CD8-positive, alpha-beta memory T cell (primary cell): ENCODE results near the gene SLC1A7. TPM values are rescaled to one million over a fixed set of nuclear protein-coding genes. Genes with fewer than 3 reads are reported as not detected.

ENCODE experiments used
- CTCF ChIA-PET: fragments of 350-600 bp; sonication (Branson Sonifier 250); formaldehyde crosslinking; loops from one replicate; lab custom pipeline; 2021; ENCODE audit warnings: antibody characterized with exemption; lab: Charles Lee
- POLR2A ChIA-PET: fragments of 350-600 bp; sonication (Branson Sonifier 250); formaldehyde crosslinking; loops from one replicate; lab custom pipeline; 2021; ENCODE audit warnings: antibody characterized with exemption; lab: Charles Lee
- DNase-seq, 5 donors: peaks; one replicate each; pipeline versions ENCODE4 v3.0.0 to v3.0.0-alpha.2; 2020 to 2022; ENCODE audit warnings: mixed read lengths in 1 of 5
- H3K27ac ChIP-seq: one replicate; pipeline ENCODE4 v1.7.0; 2013; ENCODE audit warnings: low read depth, mild to moderate bottlenecking, low read length, moderate library complexity
- H3K27me3 ChIP-seq: 2 replicates; pipeline ENCODE4 v1.7.0; 2013; ENCODE audit warnings: low read length, mild to moderate bottlenecking; ENCODE audit not compliant: insufficient read depth, poor library complexity, severe bottlenecking
- H3K36me3 ChIP-seq: 2 replicates; pipeline ENCODE4 v1.7.0; 2013; ENCODE audit warnings: mild to moderate bottlenecking, low read length, moderate library complexity; ENCODE audit not compliant: insufficient read depth
- H3K4me1 ChIP-seq: 2 replicates; pipeline ENCODE4 v1.7.0; 2013; ENCODE audit warnings: mild to moderate bottlenecking, low read length, moderate library complexity; ENCODE audit not compliant: insufficient read depth
- H3K4me3 ChIP-seq: 2 replicates; pipeline ENCODE4 v1.7.0; 2013; ENCODE audit warnings: mild to moderate bottlenecking, low read length
- H3K9me3 ChIP-seq: 2 replicates; pipeline ENCODE4 v1.7.0; 2013; ENCODE audit warnings: mild to moderate bottlenecking, low read length
- H3K27ac Mint-ChIP-seq, 8 donors: one replicate each; pipeline ENCODE4 v1.8.0; 2020 to 2021; ENCODE audit warnings: mixed read lengths in 8 of 8, mild to moderate bottlenecking in 6 of 8, inconsistent platforms in 3 of 8, moderate library complexity in 3 of 8
- H3K27me3 Mint-ChIP-seq, 2 donors: one replicate each; pipeline ENCODE4 v1.8.0; 2020 to 2021; ENCODE audit warnings: mixed read lengths in 2 of 2, mild to moderate bottlenecking in 1 of 2, moderate library complexity in 1 of 2
- H3K36me3 Mint-ChIP-seq, 3 donors: one replicate each; pipeline ENCODE4 v1.8.0; 2020 to 2021; ENCODE audit warnings: mixed read lengths in 3 of 3, inconsistent platforms in 1 of 3, mild to moderate bottlenecking in 1 of 3
- H3K4me1 Mint-ChIP-seq, 3 donors: one replicate each; pipeline ENCODE4 v1.8.0; 2020 to 2021; ENCODE audit warnings: mixed read lengths in 3 of 3, inconsistent platforms in 1 of 3, mild to moderate bottlenecking in 1 of 3
- H3K4me3 Mint-ChIP-seq, 7 donors: one replicate each; pipeline ENCODE4 v1.8.0; 2020 to 2021; ENCODE audit warnings: mixed read lengths in 7 of 7, mild to moderate bottlenecking in 6 of 7, moderate library complexity in 4 of 7, inconsistent platforms in 2 of 7
- H3K9me3 Mint-ChIP-seq, 5 donors: one replicate each; pipeline ENCODE4 v1.8.0; 2020 to 2022; ENCODE audit warnings: mixed read lengths in 5 of 5, mild to moderate bottlenecking in 3 of 5, moderate library complexity in 2 of 5, inconsistent platforms in 1 of 5
- polyA plus RNA-seq: library from polyadenylated mRNA; unstranded; fragments of 300-500 nt; fragmentation: Illumina TruSeq; gene quantifications from one replicate; pipeline ENCODE4 v1.2.3, GENCODE V29; 2021
- total RNA-seq, 2 experiments: library from RNA; stranded (reverse); gene quantifications; one replicate each; pipeline ENCODE4 v1.2.3, GENCODE V29; 2021

The SLC1A7 gene
- total and polyA plus RNA-seq, 3 experiments from 2014 or later: 0.08 TPM; not detected in 2

- Histone ChIP-seq H3K4me3 (no peak overlapping the region), H3K4me1 (no peaks in the 10 kb centered on the region), H3K36me3 (no peaks in the 10 kb centered on the region), H3K27ac (no peak overlapping the region), H3K27me3 (no peaks in the 10 kb centered on the region), H3K9me3 (no peaks in the 10 kb centered on the region)
- Mint-ChIP-seq H3K4me1 (peaks cover 0 to 2% (median 0%) of the 10 kb centered on the region in 3 donors), H3K9me3 (peaks cover 0 to 1% (median 0%) of the 10 kb centered on the region in 5 donors), H3K36me3 (no peaks in the 10 kb centered on the region), H3K27me3 (no peaks in the 10 kb centered on the region), H3K4me3 (no peak overlapping the region), H3K27ac (no peak overlapping the region)
- ChIA-PET POLR2A (no interaction called here), CTCF (no interaction called here)
- no peak for DNase-seq
Measured at GRCh38 chr1:53076165-53076564, 66.3 kb downstream of the SLC1A7 start.

DNA sequence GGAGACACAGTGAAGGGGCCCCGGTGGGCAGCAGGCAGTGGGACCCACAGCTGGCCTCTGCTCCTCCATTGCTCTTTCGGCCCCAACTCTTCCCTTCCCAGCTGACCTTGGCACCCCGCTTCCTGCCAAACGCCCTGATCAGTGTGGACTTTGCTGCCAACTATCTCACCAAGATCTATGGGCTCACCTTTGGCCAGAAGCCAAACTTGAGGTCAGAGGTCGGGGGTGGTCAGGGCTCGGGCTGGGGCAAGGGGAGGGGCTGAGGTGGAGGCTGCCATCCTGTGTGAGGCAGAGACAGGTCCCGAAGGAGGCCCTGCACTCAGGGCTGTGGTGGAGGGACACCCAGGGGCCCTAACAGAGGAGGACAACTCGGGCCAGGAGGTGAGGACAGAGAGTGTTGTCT, 66.7 kb downstream of the SLC1A7 start:
- Mint-ChIP-seq H3K36me3 (no peaks in the 10 kb centered on the region), H3K27ac (peak overlapping the region in 1 of 8 donors; percentile 57), H3K4me3 (no peak overlapping the region), H3K9me3 (peaks cover 0 to 1% (median 0%) of the 10 kb centered on the region in 5 donors), H3K4me1 (peaks cover 0 to 2% (median 0%) of the 10 kb centered on the region in 3 donors), H3K27me3 (no peaks in the 10 kb centered on the region)
- ChIA-PET POLR2A (no interaction called here), CTCF (no interaction called here)
- DNase-seq: no peak
- Histone ChIP-seq H3K36me3 (no peaks in the 10 kb centered on the region), H3K27me3 (no peaks in the 10 kb centered on the region), H3K9me3 (no peaks in the 10 kb centered on the region), H3K27ac (no peak overlapping the region), H3K4me3 (no peak overlapping the region), H3K4me1 (no peaks in the 10 kb centered on the region)

GRCh38 chr1:53075206-53075605, 67.2 kb downstream of the SLC1A7 start:
- peaks cover 0 to 2% (median 0%) of the 10 kb centered on the region in 3 donors for H3K4me1 Mint-ChIP-seq
- H3K27ac Mint-ChIP-seq: no peak overlapping the region
- no peak overlapping the region for H3K4me3 Mint-ChIP-seq
- H3K27me3 Mint-ChIP-seq: no peaks in the 10 kb centered on the region
- Histone ChIP-seq H3K27ac (no peak overlapping the region), H3K27me3 (no peaks in the 10 kb centered on the region), H3K9me3 (no peaks in the 10 kb centered on the region), H3K36me3 (no peaks in the 10 kb centered on the region), H3K4me1 (no peaks in the 10 kb centered on the region), H3K4me3 (no peak overlapping the region)
- H3K36me3 Mint-ChIP-seq: no peaks in the 10 kb centered on the region
- H3K9me3 Mint-ChIP-seq: peaks cover 0 to 1% (median 0%) of the 10 kb centered on the region in 5 donors
- ChIA-PET CTCF (interaction anchor here (1.1 kb wide), 1 partner anchor 10 kb away, joined by 3 read pairs; no protein-coding TSS in a partner anchor), POLR2A (no interaction called here)
- no peak for DNase-seq

DNA sequence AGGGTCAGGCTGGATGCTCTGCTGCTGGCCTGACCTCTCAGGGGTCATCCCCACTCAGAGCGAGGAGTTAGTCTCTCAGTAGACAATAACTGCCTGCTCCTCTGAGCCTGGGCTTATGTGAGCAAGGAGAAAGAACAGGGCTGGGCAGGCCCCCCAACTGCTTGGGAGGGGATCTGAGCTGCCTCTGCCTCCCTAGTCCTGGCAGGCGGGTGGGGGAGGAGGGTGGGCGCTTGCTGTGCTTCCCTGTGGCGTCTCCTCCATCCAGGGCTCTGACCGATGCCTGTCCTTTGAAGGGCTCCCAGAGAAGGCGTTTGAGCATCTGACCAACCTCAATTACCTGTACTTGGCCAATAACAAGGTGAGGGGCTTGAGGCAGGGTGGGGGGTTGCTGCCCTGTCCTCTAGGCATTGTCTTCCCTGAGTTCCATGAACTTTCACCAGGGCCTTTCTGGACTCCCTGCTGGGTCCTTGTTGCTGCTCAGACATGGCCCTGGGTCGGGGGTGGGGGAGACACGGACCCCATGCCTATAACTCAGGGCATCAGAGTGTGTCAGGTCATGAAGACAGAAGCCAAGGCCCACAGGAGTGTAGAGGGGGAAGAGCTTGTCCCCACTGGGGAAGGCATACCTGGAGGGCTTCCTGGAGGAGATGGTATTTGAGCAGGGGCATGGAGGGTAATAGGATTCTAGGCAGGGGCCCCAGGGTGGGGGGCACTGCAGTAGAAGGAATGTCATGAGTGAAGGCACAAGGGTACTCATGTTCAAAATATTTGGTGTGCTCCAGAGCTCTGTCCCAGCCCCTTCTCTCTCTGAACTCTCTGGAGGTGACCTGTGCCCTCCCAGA, 67.9 kb downstream of the SLC1A7 start:
- Histone ChIP-seq H3K27me3 (no peaks in the 10 kb centered on the region), H3K4me1 (no peaks in the 10 kb centered on the region), H3K4me3 (no peak overlapping the region), H3K36me3 (no peaks in the 10 kb centered on the region), H3K9me3 (no peaks in the 10 kb centered on the region), H3K27ac (no peak overlapping the region)
- H3K27ac Mint-ChIP-seq: no peak overlapping the region
- DNase-seq: no peak
- H3K9me3 Mint-ChIP-seq: peaks cover 0 to 1% (median 0%) of the 10 kb centered on the region in 5 donors
- POLR2A ChIA-PET: no interaction called here
- H3K4me3 Mint-ChIP-seq: no peak overlapping the region
- H3K27me3 Mint-ChIP-seq: no peaks in the 10 kb centered on the region
- H3K36me3 Mint-ChIP-seq: no peaks in the 10 kb centered on the region
- CTCF ChIA-PET: interaction anchor here (1.1 kb wide), 1 partner anchor 10 kb away, joined by 3 read pairs; no protein-coding TSS in a partner anchor
- H3K4me1 Mint-ChIP-seq: peaks cover 0 to 2% (median 0%) of the 10 kb centered on the region in 3 donors

- no peak for DNase-seq
- H3K36me3 Mint-ChIP-seq: no peaks in the 10 kb centered on the region
- CTCF ChIA-PET: no interaction called here
Measured at GRCh38 chr1:53073868-53074311, 68.5 kb downstream of the SLC1A7 start.

DNA sequence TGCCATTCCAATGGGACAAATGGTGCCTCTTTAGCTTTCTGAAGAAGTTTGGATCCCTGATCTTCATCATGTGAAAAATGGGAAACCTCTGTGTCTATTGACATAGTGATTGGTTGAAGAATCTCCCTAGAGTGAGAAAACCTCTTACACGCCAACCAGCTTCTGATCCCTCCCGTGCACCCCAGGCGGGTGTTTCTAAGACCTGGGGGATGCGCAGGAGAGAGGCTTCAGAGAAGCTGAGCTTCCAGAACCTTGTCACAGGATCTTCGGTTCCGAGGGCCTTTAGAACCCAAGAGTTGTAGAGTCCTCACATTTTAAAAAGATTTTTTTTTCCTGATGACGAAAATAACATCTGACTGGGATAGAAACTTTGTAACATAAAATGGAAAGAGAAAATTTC, 69.2 kb downstream of the SLC1A7 start:
- Mint-ChIP-seq H3K36me3 (no peaks in the 10 kb centered on the region), H3K27me3 (no peaks in the 10 kb centered on the region), H3K4me3 (no peak overlapping the region), H3K9me3 (peaks cover 0 to 1% (median 0%) of the 10 kb centered on the region in 5 donors), H3K4me1 (peaks cover 0 to 2% (median 0%) of the 10 kb centered on the region in 3 donors), H3K27ac (no peak overlapping the region)
- H3K4me3 ChIP-seq: no peak overlapping the region
- no peak overlapping the region for H3K27ac ChIP-seq
- H3K36me3 ChIP-seq: no peaks in the 10 kb centered on the region
- H3K27me3 ChIP-seq: no peaks in the 10 kb centered on the region
- ChIA-PET CTCF (no interaction called here), POLR2A (no interaction called here)
- no peaks in the 10 kb centered on the region for H3K9me3 ChIP-seq
- DNase-seq: no peak
- no peaks in the 10 kb centered on the region for H3K4me1 ChIP-seq

More at GRCh38 chr1:53073868-53074311, 68.5 kb downstream of the SLC1A7 start:
- Mint-ChIP-seq H3K4me1 (peaks cover 0 to 2% (median 0%) of the 10 kb centered on the region in 3 donors), H3K4me3 (no peak overlapping the region), H3K27me3 (no peaks in the 10 kb centered on the region), H3K9me3 (peaks cover 0 to 1% (median 0%) of the 10 kb centered on the region in 5 donors), H3K27ac (no peak overlapping the region)
- H3K9me3 ChIP-seq: no peaks in the 10 kb centered on the region
- H3K4me3 ChIP-seq: no peak overlapping the region
- no peak overlapping the region for H3K27ac ChIP-seq
- POLR2A ChIA-PET: no interaction called here
- no peaks in the 10 kb centered on the region for H3K4me1 ChIP-seq
- H3K36me3 ChIP-seq: no peaks in the 10 kb centered on the region
- no peaks in the 10 kb centered on the region for H3K27me3 ChIP-seq

DNA sequence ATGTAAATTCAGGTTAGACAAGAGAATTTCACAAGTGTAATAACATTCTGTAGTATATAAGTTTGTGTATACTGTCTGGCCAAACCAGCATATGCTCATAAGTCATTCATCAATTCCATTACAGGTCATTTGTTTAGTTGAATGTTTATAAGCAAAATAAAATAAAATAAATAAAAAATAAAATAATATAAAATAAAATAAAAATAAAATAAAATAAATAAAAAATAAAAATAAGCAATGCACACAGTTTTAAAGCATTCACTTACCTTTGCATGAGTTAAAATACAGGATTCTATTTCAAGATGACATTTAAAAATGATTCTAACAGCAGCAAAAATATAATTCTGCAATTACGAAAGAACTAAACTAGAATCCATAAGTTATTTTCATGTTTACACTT, 70.5 kb downstream of the SLC1A7 start:
- Histone ChIP-seq H3K36me3 (no peaks in the 10 kb centered on the region), H3K27me3 (no peaks in the 10 kb centered on the region), H3K4me3 (no peak overlapping the region), H3K9me3 (no peaks in the 10 kb centered on the region), H3K27ac (no peak overlapping the region), H3K4me1 (no peaks in the 10 kb centered on the region)
- H3K4me1 Mint-ChIP-seq: peaks cover 0 to 2% (median 0%) of the 10 kb centered on the region in 3 donors
- peaks cover 0 to 1% (median 0%) of the 10 kb centered on the region in 5 donors for H3K9me3 Mint-ChIP-seq
- H3K4me3 Mint-ChIP-seq: no peak overlapping the region
- CTCF ChIA-PET: no interaction called here
- H3K36me3 Mint-ChIP-seq: no peaks in the 10 kb centered on the region
- H3K27ac Mint-ChIP-seq: no peak overlapping the region
- no peaks in the 10 kb centered on the region for H3K27me3 Mint-ChIP-seq
- DNase-seq: no peak
- POLR2A ChIA-PET: no interaction called here

DNA sequence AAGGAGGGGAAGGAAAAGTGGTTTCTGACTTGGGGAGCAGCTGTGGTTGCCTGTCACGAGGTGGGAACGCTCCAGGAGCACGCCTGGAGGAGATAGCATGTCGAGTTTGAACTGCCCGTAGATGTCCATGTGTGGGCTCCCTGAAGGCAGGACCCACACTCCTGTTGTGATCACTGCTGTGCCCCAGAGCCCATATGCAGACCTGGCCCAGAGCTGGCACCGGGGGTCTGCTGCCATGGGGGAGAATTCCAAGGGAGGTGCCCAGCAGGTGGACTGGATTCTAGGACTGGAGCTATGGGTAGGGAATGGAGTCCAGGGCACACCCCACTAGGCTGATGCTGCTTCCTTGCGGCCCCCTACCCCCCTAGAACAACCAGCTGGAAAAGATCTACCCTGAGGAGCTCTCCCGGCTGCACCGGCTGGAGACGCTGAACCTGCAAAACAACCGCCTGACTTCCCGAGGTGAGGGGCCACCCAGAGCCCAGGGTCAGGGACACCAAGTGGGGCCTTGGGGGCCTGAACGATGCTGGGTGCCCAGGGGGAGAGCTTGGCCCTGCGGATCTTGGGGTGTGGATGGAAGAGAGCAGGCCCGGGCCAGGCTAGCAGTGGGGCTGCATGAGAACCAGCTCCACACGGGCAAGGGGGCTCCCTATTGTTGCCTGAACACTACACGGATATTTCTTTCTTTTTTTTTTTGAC, 71.1 kb downstream of the SLC1A7 start:
- Histone ChIP-seq H3K36me3 (no peaks in the 10 kb centered on the region), H3K27me3 (no peaks in the 10 kb centered on the region), H3K9me3 (no peaks in the 10 kb centered on the region), H3K4me1 (no peaks in the 10 kb centered on the region), H3K27ac (no peak overlapping the region), H3K4me3 (no peak overlapping the region)
- Mint-ChIP-seq H3K27me3 (peaks cover 2% of the 10 kb centered on the region in 2 donors), H3K36me3 (no peaks in the 10 kb centered on the region), H3K9me3 (peaks cover 0 to 1% (median 0%) of the 10 kb centered on the region in 5 donors), H3K4me3 (no peak overlapping the region), H3K4me1 (peaks cover 0 to 2% (median 0%) of the 10 kb centered on the region in 3 donors), H3K27ac (peak overlapping the region in 2 of 8 donors; percentile 12 to 75)
- ChIA-PET CTCF (interaction anchor here (0.5 kb wide), 1 partner anchor 118 kb away, joined by 3 read pairs; no protein-coding TSS in a partner anchor), POLR2A (no interaction called here)
- DNase-seq: no peak
